NCI-H128 (cell line): ENCODE data around the gene ACER3.
"Not testable (repeated sequence)": the region's sequence is repeated elsewhere in the genome, so short reads cannot be mapped to it uniquely, and the experiment has no call there.

Source experiments
- DNase-seq: peaks from one replicate; lab custom pipeline; 2025; ENCODE audit not compliant: unreplicated experiment; lab: John Stamatoyannopoulos, UW

Gene ACER3

GRCh38 chr11:76987203-76987602 is 126.5 kb downstream of the ACER3 start:
- DNase-seq = no peak

GRCh38 chr11:76990628-76991027 is 129.9 kb downstream of the ACER3 start:
- DNase-seq = no peak

GRCh38 chr11:76995081-76995576 is 134.4 kb downstream of the ACER3 start:
- no peak for DNase-seq

- no peak for DNase-seq
Observed at GRCh38 chr11:76997512-76997911, 136.8 kb downstream of the ACER3 start.

- no peak for DNase-seq
Observed at GRCh38 chr11:76999597-76999996, 138.9 kb downstream of the ACER3 start.

- DNase-seq = no peak
Observed at GRCh38 chr11:77001613-77002012, 140.9 kb downstream of the ACER3 start.

GRCh38 chr11:77002776-77003175 is 142.1 kb downstream of the ACER3 start:
- no peak for DNase-seq

- no peak for DNase-seq
Observed at GRCh38 chr11:77003963-77004362, 143.2 kb downstream of the ACER3 start.

- no peak for DNase-seq
Observed at GRCh38 chr11:77009533-77010160, 148.9 kb downstream of the ACER3 start.

GRCh38 chr11:77014669-77015068 is 154.0 kb downstream of the ACER3 start:
- no peak for DNase-seq

- not testable (repeated sequence) for DNase-seq
Observed at GRCh38 chr11:77018396-77018924, 157.7 kb downstream of the ACER3 start.

- no peak for DNase-seq
Observed at GRCh38 chr11:77019976-77020595, 159.4 kb downstream of the ACER3 start.

GRCh38 chr11:77020734-77021133 is 160.0 kb downstream of the ACER3 start:
- DNase-seq = no peak

GRCh38 chr11:77024745-77025144 is 164.0 kb downstream of the ACER3 start:
- no peak for DNase-seq

- DNase-seq = no peak
Observed at GRCh38 chr11:77026221-77026620, 165.5 kb downstream of the ACER3 start.

GRCh38 chr11:77026743-77027142 is 166.0 kb downstream of the ACER3 start:
- no peak for DNase-seq

- DNase-seq = no peak
Observed at GRCh38 chr11:77027275-77027674, 166.6 kb downstream of the ACER3 start.

GRCh38 chr11:77029829-77030228 is 169.1 kb downstream of the ACER3 start:
- no peak for DNase-seq

- no peak for DNase-seq
Observed at GRCh38 chr11:77030834-77031414, 170.2 kb downstream of the ACER3 start.

- DNase-seq = no peak
Observed at GRCh38 chr11:77031599-77031998, 170.9 kb downstream of the ACER3 start.

- no peak for DNase-seq
Observed at GRCh38 chr11:77035039-77035438, 174.3 kb downstream of the ACER3 start.

- DNase-seq = no peak
Observed at GRCh38 chr11:77035580-77035979, 174.9 kb downstream of the ACER3 start.
